ENCODE results near the gene PITHD1. TPM values are rescaled to one million over a fixed set of nuclear protein-coding genes. Genes with fewer than 3 reads are reported as not detected.
A peak's percentile ranks its signal among the peaks of the same experiment; 100 is the strongest.

PITHD1 gene
- total and polyA plus RNA-seq, 10 of the 15 experiments (the other 5 are each of a cell fraction or from before 2014, with no cell fraction given), result 23.7 to 82.2 (median 67.0) TPM

DNA sequence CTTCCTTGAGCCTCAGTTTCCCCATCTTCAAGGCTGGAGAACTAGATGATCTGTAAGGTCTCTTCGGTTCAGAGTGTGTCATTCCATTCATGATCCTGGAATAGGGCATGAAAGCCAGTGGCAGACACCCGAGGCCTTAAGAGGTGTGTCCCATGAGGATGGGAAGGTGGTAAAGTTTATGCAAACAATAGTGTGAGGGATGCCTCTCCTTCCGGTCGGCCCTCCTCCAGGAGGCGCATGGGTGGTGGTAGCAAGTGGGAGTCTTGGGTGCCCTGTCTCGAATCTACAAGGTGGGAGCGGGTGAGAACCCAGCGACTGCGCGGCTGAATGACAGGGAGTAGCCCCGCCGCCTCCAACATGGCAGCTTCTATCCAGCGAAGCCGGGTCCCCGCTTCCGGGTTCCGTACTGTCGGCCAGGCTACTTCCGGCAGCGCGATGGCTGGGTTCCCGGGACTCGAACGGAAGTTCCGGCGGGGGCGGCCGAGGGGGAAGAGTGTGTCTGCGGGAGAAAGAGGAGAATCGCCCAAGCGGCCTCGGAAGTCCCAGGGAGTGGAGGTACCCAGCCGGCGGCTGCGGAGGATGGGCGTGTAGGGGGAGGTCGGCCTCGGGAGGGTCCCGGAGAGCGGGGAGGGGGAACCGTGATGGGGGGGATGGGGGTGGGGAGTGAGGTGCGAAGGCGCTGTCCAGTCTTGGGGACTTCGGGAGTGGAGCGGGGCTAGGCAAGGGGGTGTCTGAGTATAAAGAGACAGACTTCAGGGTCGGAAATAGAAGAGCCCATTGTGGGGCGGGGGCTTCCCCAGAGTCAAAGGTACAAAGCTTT, 12.7 kb downstream of the PITHD1 start, which contains the start of gene LYPLA2:
Gene LYPLA2 (plus strand): TSS at position 450 of the 820 bp plus-strand sequence. CDS start 1,538 bp downstream, outside the sequence.
- intact Hi-C loops (cut with micrococcal nuclease; ENCODE audit: unreplicated experiment), result no loop called here
- POLR2A ChIA-PET, result interaction anchor here (0.5 to 2.4 kb wide), 6 partner anchors 9 to 162 kb away, joined by 3 to 10 read pairs (median 3); partner anchors contain the start of gene PITHD1
- FAIRE-seq (peak; percentile 97), DNase-seq (ENCODE audit: low read depth, low spot score) (no peak), ATAC-seq (peak; percentile 95)
- H3K9me3 ChIP-seq (replicated peaks; ENCODE audit: control insufficient read depth, insufficient read depth, low read length), result no peaks in the 10 kb centered on the region
- no peaks in the 10 kb centered on the region for H4K20me1 ChIP-seq (ENCODE audit: control insufficient read depth, insufficient read depth)
- no peaks in the 10 kb centered on the region for H3K27me3 ChIP-seq (replicated peaks in 1 of 2; ENCODE audit: control insufficient read depth in 2 of 2, insufficient read depth in 2 of 2, low read length in 1 of 2)
- peaks cover 12 to 18% of the 10 kb centered on the region in 2 experiments; a peak in 3 of 4 replicates for H3K36me3 ChIP-seq (ENCODE audit: control insufficient read depth in 2 of 2, insufficient read depth in 2 of 2, low read length in 1 of 2)
- H3K4me1 ChIP-seq (ENCODE audit: control insufficient read depth, insufficient read depth, low read length), result 0 out of 2 replicates have a peak, but pooled peaks cover 5% of the 10 kb centered on the region
- WGBS (ENCODE audit: insufficient coverage, insufficient replicate concordance, low lambda C conversion rate, missing lambda C conversion rate), result 0% methylated on average over 33 of the region's 47 CpGs
- peak within 1 kb of the TSS; percentile 89 for H3K9ac ChIP-seq (ENCODE audit: control insufficient read depth, insufficient read depth, low read length)
- SMC1A ChIA-PET (ENCODE audit: uncharacterized antibody, unreplicated experiment), result interaction anchor here (0.6 to 1.5 kb wide), 3 partner anchors 14 to 271 kb away, joined by 3 to 4 read pairs (median 3); no protein-coding TSS in a partner anchor
- peak within 1 kb of the TSS; percentile 93 for H3K4me3 ChIP-seq
- H3K79me2 ChIP-seq (ENCODE audit: control insufficient read depth, insufficient read depth, low read length), result peaks cover 23% of the 10 kb centered on the region
- TSS peak; percentile 82 for BruUV-seq (replicated peaks)
- RAD21 ChIA-PET (ENCODE audit: unreplicated experiment), result interaction anchor here (0.6 to 1.4 kb wide), 6 partner anchors 14 to 293 kb away, joined by 3 to 7 read pairs (median 3); partner anchors contain the start of gene PITHD1
- peak within 1 kb of the TSS; percentile 71 for H3K27ac ChIP-seq (ENCODE audit: control insufficient read depth, insufficient read depth)
- CTCF ChIA-PET, result interaction anchor here (1.0 to 1.7 kb wide), 6 partner anchors 11 to 125 kb away, joined by 3 to 10 read pairs (median 6); no protein-coding TSS in a partner anchor
- in situ Hi-C loops (cut with MboI), result loop anchor here (25.0 kb wide), 1 partner anchor 1446 kb away; the partner anchor contains the start of genes RSRP1 and SYF2
- H3K4me2 ChIP-seq (ENCODE audit: control insufficient read depth, insufficient read depth), result peak within 1 kb of the TSS; percentile 99
- H2AFZ ChIP-seq (ENCODE audit: control insufficient read depth, low read depth, low read length), result peak within 1 kb of the TSS; percentile 96
- TF ChIP-seq, protein P1, sequence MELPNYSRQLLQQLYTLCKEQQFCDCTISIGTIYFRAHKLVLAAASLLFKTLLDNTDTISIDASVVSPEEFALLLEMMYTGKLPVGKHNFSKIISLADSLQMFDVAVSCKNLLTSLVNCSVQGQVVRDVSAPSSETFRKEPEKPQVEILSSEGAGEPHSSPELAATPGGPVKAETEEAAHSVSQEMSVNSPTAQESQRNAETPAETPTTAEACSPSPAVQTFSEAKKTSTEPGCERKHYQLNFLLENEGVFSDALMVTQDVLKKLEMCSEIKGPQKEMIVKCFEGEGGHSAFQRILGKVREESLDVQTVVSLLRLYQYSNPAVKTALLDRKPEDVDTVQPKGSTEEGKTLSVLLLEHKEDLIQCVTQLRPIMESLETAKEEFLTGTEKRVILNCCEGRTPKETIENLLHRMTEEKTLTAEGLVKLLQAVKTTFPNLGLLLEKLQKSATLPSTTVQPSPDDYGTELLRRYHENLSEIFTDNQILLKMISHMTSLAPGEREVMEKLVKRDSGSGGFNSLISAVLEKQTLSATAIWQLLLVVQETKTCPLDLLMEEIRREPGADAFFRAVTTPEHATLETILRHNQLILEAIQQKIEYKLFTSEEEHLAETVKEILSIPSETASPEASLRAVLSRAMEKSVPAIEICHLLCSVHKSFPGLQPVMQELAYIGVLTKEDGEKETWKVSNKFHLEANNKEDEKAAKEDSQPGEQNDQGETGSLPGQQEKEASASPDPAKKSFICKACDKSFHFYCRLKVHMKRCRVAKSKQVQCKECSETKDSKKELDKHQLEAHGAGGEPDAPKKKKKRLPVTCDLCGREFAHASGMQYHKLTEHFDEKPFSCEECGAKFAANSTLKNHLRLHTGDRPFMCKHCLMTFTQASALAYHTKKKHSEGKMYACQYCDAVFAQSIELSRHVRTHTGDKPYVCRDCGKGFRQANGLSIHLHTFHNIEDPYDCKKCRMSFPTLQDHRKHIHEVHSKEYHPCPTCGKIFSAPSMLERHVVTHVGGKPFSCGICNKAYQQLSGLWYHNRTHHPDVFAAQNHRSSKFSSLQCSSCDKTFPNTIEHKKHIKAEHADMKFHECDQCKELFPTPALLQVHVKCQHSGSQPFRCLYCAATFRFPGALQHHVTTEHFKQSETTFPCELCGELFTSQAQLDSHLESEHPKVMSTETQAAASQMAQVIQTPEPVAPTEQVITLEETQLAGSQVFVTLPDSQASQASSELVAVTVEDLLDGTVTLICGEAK (IDR thresholded peaks at IDR 0.05; ENCODE audit: borderline replicate concordance), result peak; percentile 96
- TF ChIP-seq IKZF1 (conservative IDR thresholded peaks at IDR 0.05) (peak; percentile 84), IRF5 (IDR thresholded peaks at IDR 0.05; ENCODE audit: borderline replicate concordance) (no peak), MXI1 (IDR thresholded peaks at IDR 0.05; ENCODE audit: low read depth, low read length) (peak; percentile 59), RAD51 (IDR thresholded peaks at IDR 0.05) (no peak), PBX3 (IDR thresholded peaks at IDR 0.05; ENCODE audit: insufficient replicate concordance, low read depth, low read length) (peak; percentile 79), MTA3 (IDR thresholded peaks at IDR 0.05; ENCODE audit: borderline replicate concordance, low read length) (0 out of 2 replicates have a peak, but pooled peaks have one; percentile 25), EP300 (IDR thresholded peaks at IDR 0.05; ENCODE audit: borderline replicate concordance in 1 of 2, control insufficient read depth in 1 of 2, low read depth in 2 of 2, low read length in 2 of 2) (no peak)
- TF ChIP-seq, protein P2, sequence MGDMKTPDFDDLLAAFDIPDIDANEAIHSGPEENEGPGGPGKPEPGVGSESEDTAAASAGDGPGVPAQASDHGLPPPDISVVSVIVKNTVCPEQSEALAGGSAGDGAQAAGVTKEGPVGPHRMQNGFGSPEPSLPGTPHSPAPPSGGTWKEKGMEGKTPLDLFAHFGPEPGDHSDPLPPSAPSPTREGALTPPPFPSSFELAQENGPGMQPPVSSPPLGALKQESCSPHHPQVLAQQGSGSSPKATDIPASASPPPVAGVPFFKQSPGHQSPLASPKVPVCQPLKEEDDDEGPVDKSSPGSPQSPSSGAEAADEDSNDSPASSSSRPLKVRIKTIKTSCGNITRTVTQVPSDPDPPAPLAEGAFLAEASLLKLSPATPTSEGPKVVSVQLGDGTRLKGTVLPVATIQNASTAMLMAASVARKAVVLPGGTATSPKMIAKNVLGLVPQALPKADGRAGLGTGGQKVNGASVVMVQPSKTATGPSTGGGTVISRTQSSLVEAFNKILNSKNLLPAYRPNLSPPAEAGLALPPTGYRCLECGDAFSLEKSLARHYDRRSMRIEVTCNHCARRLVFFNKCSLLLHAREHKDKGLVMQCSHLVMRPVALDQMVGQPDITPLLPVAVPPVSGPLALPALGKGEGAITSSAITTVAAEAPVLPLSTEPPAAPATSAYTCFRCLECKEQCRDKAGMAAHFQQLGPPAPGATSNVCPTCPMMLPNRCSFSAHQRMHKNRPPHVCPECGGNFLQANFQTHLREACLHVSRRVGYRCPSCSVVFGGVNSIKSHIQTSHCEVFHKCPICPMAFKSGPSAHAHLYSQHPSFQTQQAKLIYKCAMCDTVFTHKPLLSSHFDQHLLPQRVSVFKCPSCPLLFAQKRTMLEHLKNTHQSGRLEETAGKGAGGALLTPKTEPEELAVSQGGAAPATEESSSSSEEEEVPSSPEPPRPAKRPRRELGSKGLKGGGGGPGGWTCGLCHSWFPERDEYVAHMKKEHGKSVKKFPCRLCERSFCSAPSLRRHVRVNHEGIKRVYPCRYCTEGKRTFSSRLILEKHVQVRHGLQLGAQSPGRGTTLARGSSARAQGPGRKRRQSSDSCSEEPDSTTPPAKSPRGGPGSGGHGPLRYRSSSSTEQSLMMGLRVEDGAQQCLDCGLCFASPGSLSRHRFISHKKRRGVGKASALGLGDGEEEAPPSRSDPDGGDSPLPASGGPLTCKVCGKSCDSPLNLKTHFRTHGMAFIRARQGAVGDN (IDR thresholded peaks at IDR 0.05), result no peak

Data from GM12878 (cell line).